ENCODE data around the gene SDK1.

Gene SDK1

GRCh38 chr7:4268040-4268965 is 967.3 kb downstream of the SDK1 start:
- TF ChIP-seq CTCF (IDR thresholded peaks at IDR 0.05; ENCODE audit: extremely low read depth, insufficient read depth, missing control alignments): no peak
- in situ Hi-C loops (cut with MboI; ENCODE audit: low pct_unique_long_range_greater_than_20kb, low sequenced_read_pairs, unreplicated experiment): no loop called here
- DNase-seq (ENCODE audit: low spot score): no peak

- DNase-seq (ENCODE audit: low spot score): no peak
- no peak for TF ChIP-seq CTCF (IDR thresholded peaks at IDR 0.05; ENCODE audit: extremely low read depth, insufficient read depth, missing control alignments)
- in situ Hi-C loops (cut with MboI; ENCODE audit: low pct_unique_long_range_greater_than_20kb, low sequenced_read_pairs, unreplicated experiment): no loop called here
These were observed 968.0 kb downstream of the SDK1 start for GRCh38 chr7:4269086-4269485.

GRCh38 chr7:4269746-4270145 is 968.7 kb downstream of the SDK1 start:
- no peak for DNase-seq (ENCODE audit: low spot score)
- in situ Hi-C loops (cut with MboI; ENCODE audit: low pct_unique_long_range_greater_than_20kb, low sequenced_read_pairs, unreplicated experiment): no loop called here

GRCh38 chr7:4270268-4270667 is 969.2 kb downstream of the SDK1 start:
- TF ChIP-seq CTCF (IDR thresholded peaks at IDR 0.05; ENCODE audit: extremely low read depth, insufficient read depth, missing control alignments): no peak
- no peak for DNase-seq (ENCODE audit: low spot score)
- in situ Hi-C loops (cut with MboI; ENCODE audit: low pct_unique_long_range_greater_than_20kb, low sequenced_read_pairs, unreplicated experiment): no loop called here

More at GRCh38 chr7:4269746-4270145, 968.7 kb downstream of the SDK1 start:
- no peak for TF ChIP-seq CTCF (IDR thresholded peaks at IDR 0.05; ENCODE audit: extremely low read depth, insufficient read depth, missing control alignments)

- in situ Hi-C loops (cut with MboI; ENCODE audit: low pct_unique_long_range_greater_than_20kb, low sequenced_read_pairs, unreplicated experiment): no loop called here
- no peak for TF ChIP-seq CTCF (IDR thresholded peaks at IDR 0.05; ENCODE audit: extremely low read depth, insufficient read depth, missing control alignments)
- DNase-seq (ENCODE audit: low spot score): no peak
These were observed 970.1 kb downstream of the SDK1 start for GRCh38 chr7:4270941-4271715.

- TF ChIP-seq CTCF (IDR thresholded peaks at IDR 0.05; ENCODE audit: extremely low read depth, insufficient read depth, missing control alignments): no peak
- DNase-seq (ENCODE audit: low spot score): no peak
- in situ Hi-C loops (cut with MboI; ENCODE audit: low pct_unique_long_range_greater_than_20kb, low sequenced_read_pairs, unreplicated experiment): no loop called here
These were observed 970.6 kb downstream of the SDK1 start for GRCh38 chr7:4271716-4272015.
